Glutamatergic neuron (in vitro differentiated cells): ENCODE results near the gene NBEAL2. TPM values are rescaled to one million over a fixed set of nuclear protein-coding genes. Genes with fewer than 3 reads are reported as not detected.

ENCODE experiments used
- DNase-seq: peaks from one replicate; pipeline ENCODE4 v3.0.0; 2022
- H3K27ac Mint-ChIP-seq: one replicate; pipeline ENCODE4 v1.8.0; 2020; ENCODE audit warnings: mild to moderate bottlenecking, mixed read lengths, inconsistent platforms; ENCODE audit not compliant: unreplicated experiment
- H3K27me3 Mint-ChIP-seq: one replicate; pipeline ENCODE4 v1.8.0; 2020; ENCODE audit warnings: mild to moderate bottlenecking, moderate library complexity, mixed read lengths, inconsistent platforms; ENCODE audit not compliant: unreplicated experiment
- H3K36me3 Mint-ChIP-seq: one replicate; pipeline ENCODE4 v1.8.0; 2020; ENCODE audit warnings: mild to moderate bottlenecking, mixed read lengths, inconsistent platforms; ENCODE audit not compliant: unreplicated experiment
- H3K4me1 Mint-ChIP-seq: one replicate; pipeline ENCODE4 v1.8.0; 2020; ENCODE audit warnings: mild to moderate bottlenecking, low read depth, mixed read lengths, inconsistent platforms; ENCODE audit not compliant: unreplicated experiment
- H3K4me3 Mint-ChIP-seq: one replicate; pipeline ENCODE4 v1.8.0; 2020; ENCODE audit warnings: mild to moderate bottlenecking, mixed read lengths, inconsistent platforms; ENCODE audit not compliant: unreplicated experiment
- H3K9me3 Mint-ChIP-seq: one replicate; pipeline ENCODE4 v1.8.0; 2020; ENCODE audit warnings: mild to moderate bottlenecking, moderate library complexity, mixed read lengths, inconsistent platforms; ENCODE audit not compliant: unreplicated experiment
- total RNA-seq: library from RNA; stranded (reverse); fragmentation: NEBNext Ultra II Directional; extraction: Animal tissue kit (Norgen Biotek cat#: 25700); gene quantifications from one replicate; pipeline ENCODE4 v1.2.1, GENCODE V29; 2021; ENCODE audit not compliant: unreplicated experiment
- TF ChIP-seq, protein P1 (sequence below): fragments of 200-600 bp; sonication (generic); IDR thresholded peaks from one replicate; pipeline ENCODE4 v1.5.0; 2021; ENCODE audit not compliant: partially characterized antibody, unreplicated experiment

NBEAL2 gene
- total RNA-seq, 1 donor from 2014 or later: 38.0 TPM

DNA sequence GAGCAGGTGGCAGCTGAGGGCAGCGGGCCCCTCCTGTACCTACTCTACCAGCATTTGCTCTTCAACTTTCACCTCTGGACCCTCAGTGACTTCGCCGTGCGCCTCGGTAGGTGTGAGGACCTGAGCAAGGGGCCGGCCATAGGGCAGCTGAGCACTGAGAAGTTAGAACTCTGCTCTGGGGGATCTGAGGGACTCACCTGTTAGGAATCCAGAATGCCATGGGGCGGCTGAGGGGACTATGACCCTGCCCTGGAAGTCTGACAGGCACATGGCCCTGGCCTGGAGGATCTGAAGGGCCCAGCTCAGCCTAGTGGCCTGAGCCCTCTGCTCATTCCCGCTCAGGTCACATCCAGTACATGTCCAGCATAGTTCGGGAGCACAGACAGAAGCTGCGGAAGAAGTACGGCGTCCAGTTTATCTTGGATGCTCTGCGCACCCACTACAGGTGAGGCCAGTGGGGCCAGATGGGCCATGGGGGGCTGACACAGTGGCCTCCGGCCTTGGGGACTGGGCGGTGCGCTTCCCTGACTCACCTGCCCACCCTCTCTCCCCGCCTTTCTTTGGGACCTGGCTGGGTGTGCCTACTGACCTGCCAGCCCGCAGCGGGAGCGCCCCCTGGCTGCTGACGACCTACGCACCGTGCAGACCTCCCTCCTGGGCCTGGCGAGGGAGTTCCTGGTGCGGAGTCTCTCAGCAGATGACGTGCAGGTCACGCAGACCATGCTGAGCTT lies 18.8 kb downstream of the NBEAL2 start:
- no peaks in the 10 kb centered on the region for H3K36me3 Mint-ChIP-seq
- H3K9me3 Mint-ChIP-seq: peaks cover 2% of the 10 kb centered on the region
- peaks cover 6% of the 10 kb centered on the region for H3K4me1 Mint-ChIP-seq
- peaks cover 4% of the 10 kb centered on the region for H3K27me3 Mint-ChIP-seq
- peak; percentile 82 for DNase-seq
- no peak overlapping the region for H3K27ac Mint-ChIP-seq
- H3K4me3 Mint-ChIP-seq: no peak overlapping the region
- TF ChIP-seq, protein P1, sequence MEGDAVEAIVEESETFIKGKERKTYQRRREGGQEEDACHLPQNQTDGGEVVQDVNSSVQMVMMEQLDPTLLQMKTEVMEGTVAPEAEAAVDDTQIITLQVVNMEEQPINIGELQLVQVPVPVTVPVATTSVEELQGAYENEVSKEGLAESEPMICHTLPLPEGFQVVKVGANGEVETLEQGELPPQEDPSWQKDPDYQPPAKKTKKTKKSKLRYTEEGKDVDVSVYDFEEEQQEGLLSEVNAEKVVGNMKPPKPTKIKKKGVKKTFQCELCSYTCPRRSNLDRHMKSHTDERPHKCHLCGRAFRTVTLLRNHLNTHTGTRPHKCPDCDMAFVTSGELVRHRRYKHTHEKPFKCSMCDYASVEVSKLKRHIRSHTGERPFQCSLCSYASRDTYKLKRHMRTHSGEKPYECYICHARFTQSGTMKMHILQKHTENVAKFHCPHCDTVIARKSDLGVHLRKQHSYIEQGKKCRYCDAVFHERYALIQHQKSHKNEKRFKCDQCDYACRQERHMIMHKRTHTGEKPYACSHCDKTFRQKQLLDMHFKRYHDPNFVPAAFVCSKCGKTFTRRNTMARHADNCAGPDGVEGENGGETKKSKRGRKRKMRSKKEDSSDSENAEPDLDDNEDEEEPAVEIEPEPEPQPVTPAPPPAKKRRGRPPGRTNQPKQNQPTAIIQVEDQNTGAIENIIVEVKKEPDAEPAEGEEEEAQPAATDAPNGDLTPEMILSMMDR: peak; percentile 70

- TF ChIP-seq, protein P1: peak; percentile 9
- peak; percentile 23 for DNase-seq
- peaks cover 6% of the 10 kb centered on the region for H3K4me1 Mint-ChIP-seq
- H3K27me3 Mint-ChIP-seq: peaks cover 5% of the 10 kb centered on the region
- H3K27ac Mint-ChIP-seq: no peak overlapping the region
- peaks cover 2% of the 10 kb centered on the region for H3K9me3 Mint-ChIP-seq
- no peak overlapping the region for H3K4me3 Mint-ChIP-seq
- no peaks in the 10 kb centered on the region for H3K36me3 Mint-ChIP-seq
These were observed 19.5 kb downstream of the NBEAL2 start for GRCh38 chr3:46998852-46999515.

DNA sequence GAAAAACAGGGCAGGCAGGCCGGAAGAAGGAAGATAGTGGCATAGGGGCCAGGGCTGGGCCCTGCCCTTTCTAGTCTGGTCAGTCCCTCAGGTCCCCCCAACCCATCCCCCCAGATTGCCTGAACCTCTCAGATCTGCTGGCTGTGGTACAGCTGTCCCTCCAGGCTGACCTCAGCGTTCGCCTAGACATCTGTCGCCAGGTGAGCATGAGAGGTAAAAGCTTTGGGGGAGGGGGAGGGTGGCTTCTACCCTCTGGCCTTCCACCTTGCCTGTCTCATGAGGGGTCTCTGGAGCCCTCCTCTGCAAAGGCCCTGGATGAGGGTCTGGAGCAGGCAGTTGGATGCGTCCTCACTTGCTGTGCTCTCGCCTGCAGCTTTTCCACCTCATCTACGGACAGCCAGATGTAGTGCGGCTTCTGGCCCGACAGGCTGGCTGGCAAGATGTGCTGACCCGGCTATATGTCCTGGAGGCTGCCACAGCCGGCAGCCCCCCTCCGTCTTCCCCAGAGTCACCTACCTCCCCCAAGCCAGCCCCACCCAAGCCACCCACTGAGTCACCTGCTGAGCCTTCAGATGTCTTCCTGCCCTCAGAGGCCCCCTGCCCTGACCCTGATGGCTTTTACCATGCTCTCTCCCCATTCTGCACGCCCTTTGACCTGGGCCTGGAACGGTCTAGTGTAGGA lies 20.2 kb downstream of the NBEAL2 start:
- peaks cover 6% of the 10 kb centered on the region for H3K4me1 Mint-ChIP-seq
- H3K36me3 Mint-ChIP-seq: no peaks in the 10 kb centered on the region
- DNase-seq: no peak
- TF ChIP-seq, protein P1: no peak
- no peak overlapping the region for H3K4me3 Mint-ChIP-seq
- H3K9me3 Mint-ChIP-seq: peaks cover 2% of the 10 kb centered on the region
- peaks cover 5% of the 10 kb centered on the region for H3K27me3 Mint-ChIP-seq
- H3K27ac Mint-ChIP-seq: no peak overlapping the region

GRCh38 chr3:47000198-47000815 lies 20.8 kb downstream of the NBEAL2 start:
- Mint-ChIP-seq H3K9me3 (peaks cover 2% of the 10 kb centered on the region), H3K27ac (no peak overlapping the region), H3K36me3 (no peaks in the 10 kb centered on the region), H3K27me3 (peaks cover 5% of the 10 kb centered on the region), H3K4me1 (peaks cover 6% of the 10 kb centered on the region), H3K4me3 (no peak overlapping the region)
- TF ChIP-seq, protein P1: no peak
- peak; percentile 6 for DNase-seq
